GM12864 (cell line): ENCODE data around the gene TOM1L1.
A peak's percentile ranks its signal among the peaks of the same experiment; 100 is the strongest.

Experiments used
- DNase-seq: peaks from one replicate; pipeline ENCODE4 v3.0.0-alpha.2; 2011; ENCODE audit warnings: low read depth
- H3K4me3 ChIP-seq: 2 replicates; pipeline ENCODE4 v1.5.1; 2011; ENCODE audit warnings: mild to moderate bottlenecking, low read depth, low read length, control low read depth
- CTCF ChIP-seq: IDR thresholded peaks from 2 replicates; pipeline ENCODE4 v1.5.1; 2011; ENCODE audit warnings: low read depth, mild to moderate bottlenecking, moderate library complexity, low read length, control low read depth, inconsistent platforms; ENCODE audit errors: missing control alignments

The TOM1L1 gene

GRCh38 chr17:54969658-54970572 lies 69.3 kb downstream of the TOM1L1 start:
- no peak for DNase-seq
- no peak for TF ChIP-seq CTCF
- H3K4me3 ChIP-seq, result peak overlapping the region; percentile 71

- TF ChIP-seq CTCF, result no peak
- H3K4me3 ChIP-seq, result no peak overlapping the region
Observed at GRCh38 chr17:54971147-54971546, 70.5 kb downstream of the TOM1L1 start.

DNA sequence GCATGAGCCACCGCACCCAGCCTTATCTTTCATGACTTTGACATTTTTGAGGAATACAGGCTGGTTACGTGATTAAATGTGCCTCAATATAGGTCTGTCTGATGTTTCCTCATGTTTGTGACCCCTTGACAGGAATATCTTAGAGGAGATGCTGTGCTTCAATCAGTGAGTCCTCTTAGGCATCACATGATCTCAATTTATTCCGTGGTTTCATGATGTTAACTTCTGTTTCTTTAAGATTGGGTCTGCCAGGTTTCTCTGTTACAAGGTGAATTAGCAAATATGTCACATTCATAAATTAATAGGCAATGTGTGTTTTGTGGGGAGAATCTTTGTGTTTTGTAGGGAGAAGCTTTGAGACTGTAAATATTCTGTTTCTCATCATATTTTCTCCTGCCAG lies 71.2 kb downstream of the TOM1L1 start:
- H3K4me3 ChIP-seq, result no peak overlapping the region
- no peak for TF ChIP-seq CTCF
- no peak for DNase-seq

More at GRCh38 chr17:54971147-54971546, 70.5 kb downstream of the TOM1L1 start:
- DNase-seq, result no peak

DNA sequence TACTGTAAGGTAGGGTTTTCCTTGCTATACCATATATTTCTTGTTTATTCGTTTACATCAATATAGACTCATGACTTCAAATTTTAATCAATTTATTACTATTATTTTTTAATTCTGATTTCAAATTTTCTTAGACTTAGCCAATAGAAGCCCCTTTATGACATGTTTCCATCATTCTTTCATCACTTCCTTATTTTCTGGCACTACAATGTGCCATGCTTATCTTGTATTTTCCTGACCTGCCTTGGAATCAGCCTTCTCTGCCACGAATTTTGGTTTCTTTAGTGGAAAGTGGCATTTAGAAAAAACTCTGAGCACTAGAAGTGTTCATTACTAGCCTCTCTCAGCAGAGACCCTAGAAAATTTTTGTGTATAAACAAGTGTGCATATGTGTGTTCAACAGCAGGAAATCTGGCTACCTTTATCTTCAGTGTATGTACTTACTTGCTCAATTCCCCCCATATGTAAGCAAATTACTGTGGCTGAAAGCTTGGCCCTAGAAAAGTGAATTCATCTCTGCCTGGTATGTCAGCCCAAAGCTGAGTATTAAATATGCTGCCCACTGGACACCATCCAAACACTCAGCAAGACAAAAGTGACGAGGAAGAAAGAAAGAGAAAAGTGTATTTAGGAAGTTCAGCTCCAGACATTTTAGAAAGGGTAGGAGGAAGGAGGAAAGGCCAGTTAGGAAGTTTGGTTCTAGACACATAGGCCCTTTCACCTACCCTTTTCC lies 71.9 kb downstream of the TOM1L1 start:
- no peak overlapping the region for H3K4me3 ChIP-seq
- TF ChIP-seq CTCF, result no peak
- DNase-seq, result no peak

- no peak overlapping the region for H3K4me3 ChIP-seq
- DNase-seq, result no peak
- no peak for TF ChIP-seq CTCF
Observed at GRCh38 chr17:54974759-54975158, 74.1 kb downstream of the TOM1L1 start.

DNA sequence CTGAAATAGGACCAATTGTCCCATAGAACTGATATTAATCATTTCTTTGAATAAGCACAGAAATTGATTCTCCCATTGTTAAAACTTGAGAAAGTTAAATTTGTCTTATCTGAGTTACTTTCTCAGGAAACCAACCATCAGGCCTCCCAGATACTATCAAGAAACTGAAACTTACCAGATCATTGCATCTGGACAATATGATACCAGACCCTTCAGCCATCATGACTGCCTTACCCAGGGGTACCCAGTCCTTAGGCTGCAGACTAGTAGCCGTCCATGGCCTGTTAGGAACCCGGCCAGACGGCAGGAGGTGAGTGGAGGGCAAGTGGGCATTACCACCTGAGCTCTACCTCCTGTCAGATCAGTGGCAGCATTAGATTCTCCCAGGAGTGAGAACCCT lies 75.7 kb downstream of the TOM1L1 start:
- no peak for DNase-seq
- no peak overlapping the region for H3K4me3 ChIP-seq
- TF ChIP-seq CTCF, result no peak
